HepG2 (cell line): ENCODE measurements around the gene TMEM154. TPM values are rescaled to one million over a fixed set of nuclear protein-coding genes. Genes with fewer than 3 reads are reported as not detected.

ENCODE experiments used
- ATAC-seq: fragments of 200-7000 bp; cut with Tn5 transposase; 3 replicates; pipeline ENCODE4 v1.9.1; 2020; ENCODE audit warnings: mild to moderate bottlenecking, moderate library complexity
- BruUV-seq: library from RNA; stranded (reverse); fragments of 400-500 nt; replicated peaks from 2 replicates; lab custom pipeline; 2021; lab: Mats Ljungman, UMichigan
- CTCF ChIA-PET: fragments of 300-600 bp; formaldehyde crosslinking; extraction: SDS; loops from one replicate; lab custom pipeline; 2021; ENCODE audit warnings: low total read pairs, inconsistent platforms, low intra/inter-chr PET ratio; lab: Yijun Ruan, JAX
- POLR2A ChIA-PET: fragments of 350-600 bp; sonication (Branson Sonifier 250); formaldehyde crosslinking; loops from one replicate; lab custom pipeline; 2020; ENCODE audit warnings: antibody characterized with exemption, inconsistent platforms; lab: Yijun Ruan, JAX
- DNase-seq: peaks from one replicate; pipeline ENCODE4 v3.0.0-alpha.2; 2015; ENCODE audit warnings: low spot score
- FAIRE-seq: peaks from 3 replicates; lab custom pipeline; 2011; peaks lifted over from hg19 to GRCh38; lab: Jason Lieb, UNC
- H2AFZ ChIP-seq: one replicate; pipeline ENCODE4 v1.6.1; 2011; ENCODE audit warnings: low read length, inconsistent platforms
- H3K27ac ChIP-seq: fragments of 300-600 bp; 3 replicates; pipeline ENCODE4 v1.8.0; 2011; ENCODE audit warnings: mixed run types, mild to moderate bottlenecking, mixed read lengths, low read length, inconsistent platforms; ENCODE audit not compliant: insufficient read depth; ENCODE audit errors: extremely low read length
- H3K27me3 ChIP-seq, 2 experiments: fragments of 200-600 bp in 1 of 2; 2 replicates in 1 of 2; 3 replicates in 1 of 2; pipeline versions ENCODE4 v1.6.0 to v1.8.0; 2011; ENCODE audit warnings: low read length in 2 of 2, mild to moderate bottlenecking in 2 of 2, moderate library complexity in 2 of 2, inconsistent platforms in 1 of 2; ENCODE audit not compliant: insufficient read depth in 2 of 2, control insufficient read depth in 1 of 2
- H3K36me3 ChIP-seq, 2 experiments: fragments of 200-600 bp in 1 of 2; replicated peaks in 1 of 2; 2 replicates in 1 of 2; 3 replicates in 1 of 2; pipeline versions ENCODE4 v1.5.1 to v1.8.0; 2011; ENCODE audit warnings: low read length in 2 of 2, inconsistent platforms in 1 of 2; ENCODE audit not compliant: insufficient read depth in 2 of 2, control insufficient read depth in 1 of 2
- H3K4me1 ChIP-seq: 2 replicates; pipeline ENCODE4 v1.5.1; 2012; ENCODE audit warnings: low read length, inconsistent platforms; ENCODE audit not compliant: insufficient read depth
- H3K4me2 ChIP-seq: 2 replicates; pipeline ENCODE4 v1.6.0; 2011; ENCODE audit warnings: low read depth, low read length, inconsistent platforms
- H3K4me3 ChIP-seq, 3 experiments: fragments of 200-600 bp in 1 of 3; sonication (generic), shearing (Covaris generic) in 1 of 3; replicated peaks in 1 of 3; 2 replicates each; pipeline ENCODE4 v1.5.1; 2011 to 2016; ENCODE audit warnings: low read length in 3 of 3, inconsistent platforms in 2 of 3, low read depth in 2 of 3, mild to moderate bottlenecking in 2 of 3, control low read depth in 1 of 3, mixed read lengths in 1 of 3; ENCODE audit not compliant: insufficient read depth in 1 of 3
- H3K79me2 ChIP-seq: one replicate; pipeline ENCODE4 v1.6.1; 2011; ENCODE audit warnings: low read length, inconsistent platforms; ENCODE audit not compliant: insufficient read depth
- H3K9ac ChIP-seq: 2 replicates; pipeline ENCODE4 v1.6.0; 2011; ENCODE audit warnings: mild to moderate bottlenecking, low read depth, low read length, inconsistent platforms; ENCODE audit not compliant: insufficient read depth
- H3K9me3 ChIP-seq: 2 replicates; pipeline ENCODE4 v1.5.1; 2012; ENCODE audit warnings: mild to moderate bottlenecking, low read length
- H4K20me1 ChIP-seq: 2 replicates; pipeline ENCODE4 v1.6.0; 2011; ENCODE audit warnings: inconsistent platforms, mild to moderate bottlenecking, low read length, moderate library complexity; ENCODE audit not compliant: insufficient read depth
- ARID2 ChIP-seq: sonication (generic); formaldehyde crosslinking; IDR thresholded peaks from 2 replicates; pipeline ENCODE4 v1.8.1; 2022; ENCODE audit warnings: mild to moderate bottlenecking, missing genetic modification reagents, borderline replicate concordance
- CENPT ChIP-seq: sonication (generic); formaldehyde crosslinking; IDR thresholded peaks from 2 replicates; pipeline ENCODE4 v1.8.0; 2022; ENCODE audit warnings: low read depth, mild to moderate bottlenecking, moderate library complexity, missing genetic modification reagents
- HMG20A ChIP-seq: IDR thresholded peaks from 2 replicates; pipeline ENCODE4 v1.6.1; 2016; ENCODE audit warnings: borderline replicate concordance
- KAT8 ChIP-seq: IDR thresholded peaks from 2 replicates; pipeline ENCODE4 v1.6.1; 2016; ENCODE audit warnings: missing genetic modification reagents, missing compliant biosample characterization
- KLF12 ChIP-seq: sonication (generic); formaldehyde crosslinking; IDR thresholded peaks from 2 replicates; pipeline ENCODE4 v1.4.0; 2020; ENCODE audit warnings: missing genetic modification reagents, borderline replicate concordance
- MED1 ChIP-seq: sonication (generic); formaldehyde crosslinking; IDR thresholded peaks from 2 replicates; pipeline ENCODE4 v1.4.0; 2020; ENCODE audit warnings: missing genetic modification reagents
- NFYC ChIP-seq: IDR thresholded peaks from 2 replicates; pipeline ENCODE4 v1.6.1; 2016; ENCODE audit warnings: missing genetic modification reagents, missing compliant biosample characterization
- NKX3-1 ChIP-seq: sonication (generic); formaldehyde crosslinking; IDR thresholded peaks from 2 replicates; pipeline ENCODE4 v1.5.0; 2020; ENCODE audit warnings: missing genetic modification reagents
- RARA ChIP-seq: IDR thresholded peaks from 2 replicates; pipeline ENCODE4 v1.6.1; 2016; ENCODE audit warnings: missing genetic modification reagents, missing compliant biosample characterization
- TARDBP ChIP-seq: sonication (generic); formaldehyde crosslinking; IDR thresholded peaks from 2 replicates; pipeline ENCODE4 v1.8.0; 2022; ENCODE audit warnings: mild to moderate bottlenecking, missing genetic modification reagents
- YEATS2 ChIP-seq: sonication (generic); formaldehyde crosslinking; IDR thresholded peaks from 2 replicates; pipeline ENCODE4 v1.4.0; 2020; ENCODE audit warnings: missing genetic modification reagents, borderline replicate concordance
- ZNF251 ChIP-seq: sonication (generic); formaldehyde crosslinking; IDR thresholded peaks from 2 replicates; pipeline ENCODE4 v1.9.0; 2021; ENCODE audit warnings: mild to moderate bottlenecking, missing genetic modification reagents
- ZNF670 ChIP-seq: sonication (generic); formaldehyde crosslinking; IDR thresholded peaks from 2 replicates; pipeline ENCODE4 v1.8.0; 2022; ENCODE audit warnings: mild to moderate bottlenecking, missing genetic modification reagents, borderline replicate concordance
- ZNF775 ChIP-seq: sonication (generic); formaldehyde crosslinking; IDR thresholded peaks from 2 replicates; pipeline ENCODE4 v1.4.0; 2020; ENCODE audit warnings: missing genetic modification reagents, mild to moderate bottlenecking, moderate library complexity, borderline replicate concordance
- ZNF839 ChIP-seq: sonication (generic); formaldehyde crosslinking; IDR thresholded peaks from 2 replicates; pipeline ENCODE4 v1.4.0; 2020; ENCODE audit warnings: missing genetic modification reagents, mild to moderate bottlenecking, borderline replicate concordance
- WGBS: methylation state at CpG from one replicate; pipeline ENCODE4 v1.1.6; 2017; ENCODE audit warnings: low lambda C conversion rate; 5-methylcytosine and 5-hydroxymethylcytosine counted together
- in situ Hi-C: cut with HindIII; loops from 2 replicates; pipeline ENCODE4 v1.10.0; 2017; ENCODE audit warnings: low pct_unique_long_range_greater_than_20kb; ENCODE audit not compliant: extremely low pct_ligation_motif_present
- intact Hi-C: fragments of 100-400 bp; cut with micrococcal nuclease; formaldehyde crosslinking; loops from one replicate; pipeline ENCODE4 v1.10.0; 2022; ENCODE audit not compliant: unreplicated experiment
- polyA plus RNA-seq, 8 experiments: library from polyadenylated mRNA; depleted of rRNA in 3 of 8; stranded (reverse) in 7 of 8; unstranded in 1 of 8; fragments of >200 nt; fragmentation: Illumina TruSeq in 4 of 8; extraction: Trizol in 4 of 8; gene quantifications; 2 replicates each; pipeline versions ENCODE4 v1.2.1 to v1.2.3, GENCODE V29; 2011 to 2016; ENCODE audit warnings: low read depth in 4 of 8, missing spikeins in 1 of 8, mixed read lengths in 1 of 8; ENCODE audit not compliant: insufficient read depth in 1 of 8
- total RNA-seq, 5 experiments: library from RNA; depleted of rRNA; stranded (reverse); fragments of >200 nt; fragmentation: Illumina TruSeq; extraction: Trizol; gene quantifications; 2 replicates each; pipeline ENCODE4 v1.2.3, GENCODE V29; 2016; ENCODE audit warnings: low read depth in 1 of 5
- TF ChIP-seq, protein P1 (sequence below): sonication (generic); formaldehyde crosslinking; conservative IDR thresholded peaks from 2 replicates; pipeline ENCODE4 v1.8.0; 2022; ENCODE audit warnings: low read depth, missing genetic modification reagents
- TF ChIP-seq, protein P2 (sequence below): IDR thresholded peaks from 2 replicates; pipeline ENCODE4 v1.6.1; 2016; ENCODE audit warnings: mild to moderate bottlenecking, missing biosample characterization, missing genetic modification reagents
- TF ChIP-seq, protein P3 (sequence below): sonication (generic); formaldehyde crosslinking; IDR thresholded peaks from 2 replicates; pipeline ENCODE4 v1.4.0; 2020; ENCODE audit warnings: missing genetic modification reagents, borderline replicate concordance

TMEM154 gene
- total and polyA plus RNA-seq, 2 of the 13 experiments (the other 11 are each of a cell fraction or from before 2014, with no cell fraction given) = 0.03 TPM; not detected in 1

DNA sequence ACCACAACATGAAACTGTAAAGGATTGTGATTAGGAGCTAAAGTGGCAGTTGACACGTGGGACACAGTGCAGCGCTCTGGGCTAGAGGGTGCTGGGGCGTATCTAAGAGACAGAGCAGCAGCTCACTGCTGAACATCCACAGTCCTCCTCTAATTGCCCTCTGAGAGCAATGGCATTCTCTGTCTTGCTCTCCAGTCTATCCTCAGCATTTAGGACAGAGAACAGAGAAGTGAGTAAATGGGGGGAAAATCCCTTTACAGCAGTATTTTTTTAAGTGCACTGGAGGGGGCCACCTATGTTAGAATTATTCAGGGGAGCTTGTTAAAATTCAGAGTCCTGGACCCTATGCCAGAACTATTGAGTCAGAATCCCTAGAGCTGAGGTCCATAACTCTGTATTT, 4.2 kb upstream of the TMEM154 start:
- intact Hi-C loops = no loop called here
- no peak for FAIRE-seq
- CTCF ChIA-PET = no interaction called here
- WGBS = 58% methylated on average over 3 of the region's 3 CpGs
- POLR2A ChIA-PET = no interaction called here
- no peak overlapping the region for H3K9ac ChIP-seq
- no peak overlapping the region for H3K27ac ChIP-seq
- no peak overlapping the region for H3K4me3 ChIP-seq
- H3K4me1 ChIP-seq = peaks cover 9% of the 10 kb centered on the region
- no peaks in the 10 kb centered on the region for H3K79me2 ChIP-seq
- no peak for TF ChIP-seq ZNF775 (CRISPR knock-in tag)
- TF ChIP-seq YEATS2 (CRISPR knock-in tag) = no peak
- no peak for TF ChIP-seq RARA
- no peak for TF ChIP-seq ZNF839
- TF ChIP-seq, protein P1, sequence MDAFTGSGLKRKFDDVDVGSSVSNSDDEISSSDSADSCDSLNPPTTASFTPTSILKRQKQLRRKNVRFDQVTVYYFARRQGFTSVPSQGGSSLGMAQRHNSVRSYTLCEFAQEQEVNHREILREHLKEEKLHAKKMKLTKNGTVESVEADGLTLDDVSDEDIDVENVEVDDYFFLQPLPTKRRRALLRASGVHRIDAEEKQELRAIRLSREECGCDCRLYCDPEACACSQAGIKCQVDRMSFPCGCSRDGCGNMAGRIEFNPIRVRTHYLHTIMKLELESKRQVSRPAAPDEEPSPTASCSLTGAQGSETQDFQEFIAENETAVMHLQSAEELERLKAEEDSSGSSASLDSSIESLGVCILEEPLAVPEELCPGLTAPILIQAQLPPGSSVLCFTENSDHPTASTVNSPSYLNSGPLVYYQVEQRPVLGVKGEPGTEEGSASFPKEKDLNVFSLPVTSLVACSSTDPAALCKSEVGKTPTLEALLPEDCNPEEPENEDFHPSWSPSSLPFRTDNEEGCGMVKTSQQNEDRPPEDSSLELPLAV (CRISPR knock-in tag) = no peak
- TF ChIP-seq ARID2 = no peak
- TF ChIP-seq, protein P2, sequence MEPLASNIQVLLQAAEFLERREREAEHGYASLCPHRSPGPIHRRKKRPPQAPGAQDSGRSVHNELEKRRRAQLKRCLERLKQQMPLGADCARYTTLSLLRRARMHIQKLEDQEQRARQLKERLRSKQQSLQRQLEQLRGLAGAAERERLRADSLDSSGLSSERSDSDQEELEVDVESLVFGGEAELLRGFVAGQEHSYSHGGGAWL (CRISPR knock-in tag) = no peak
- no peak for TF ChIP-seq NFYC (CRISPR knock-in tag)
- TF ChIP-seq MED1 (CRISPR knock-in tag) = no peak
- no peak for TF ChIP-seq TARDBP (CRISPR knock-in tag)
- TF ChIP-seq ZNF251 (CRISPR knock-in tag) = no peak
- TF ChIP-seq KLF12 = no peak
- no peak for TF ChIP-seq HMG20A
- TF ChIP-seq ZNF670 (CRISPR knock-in tag) = no peak
- TF ChIP-seq, protein P3, sequence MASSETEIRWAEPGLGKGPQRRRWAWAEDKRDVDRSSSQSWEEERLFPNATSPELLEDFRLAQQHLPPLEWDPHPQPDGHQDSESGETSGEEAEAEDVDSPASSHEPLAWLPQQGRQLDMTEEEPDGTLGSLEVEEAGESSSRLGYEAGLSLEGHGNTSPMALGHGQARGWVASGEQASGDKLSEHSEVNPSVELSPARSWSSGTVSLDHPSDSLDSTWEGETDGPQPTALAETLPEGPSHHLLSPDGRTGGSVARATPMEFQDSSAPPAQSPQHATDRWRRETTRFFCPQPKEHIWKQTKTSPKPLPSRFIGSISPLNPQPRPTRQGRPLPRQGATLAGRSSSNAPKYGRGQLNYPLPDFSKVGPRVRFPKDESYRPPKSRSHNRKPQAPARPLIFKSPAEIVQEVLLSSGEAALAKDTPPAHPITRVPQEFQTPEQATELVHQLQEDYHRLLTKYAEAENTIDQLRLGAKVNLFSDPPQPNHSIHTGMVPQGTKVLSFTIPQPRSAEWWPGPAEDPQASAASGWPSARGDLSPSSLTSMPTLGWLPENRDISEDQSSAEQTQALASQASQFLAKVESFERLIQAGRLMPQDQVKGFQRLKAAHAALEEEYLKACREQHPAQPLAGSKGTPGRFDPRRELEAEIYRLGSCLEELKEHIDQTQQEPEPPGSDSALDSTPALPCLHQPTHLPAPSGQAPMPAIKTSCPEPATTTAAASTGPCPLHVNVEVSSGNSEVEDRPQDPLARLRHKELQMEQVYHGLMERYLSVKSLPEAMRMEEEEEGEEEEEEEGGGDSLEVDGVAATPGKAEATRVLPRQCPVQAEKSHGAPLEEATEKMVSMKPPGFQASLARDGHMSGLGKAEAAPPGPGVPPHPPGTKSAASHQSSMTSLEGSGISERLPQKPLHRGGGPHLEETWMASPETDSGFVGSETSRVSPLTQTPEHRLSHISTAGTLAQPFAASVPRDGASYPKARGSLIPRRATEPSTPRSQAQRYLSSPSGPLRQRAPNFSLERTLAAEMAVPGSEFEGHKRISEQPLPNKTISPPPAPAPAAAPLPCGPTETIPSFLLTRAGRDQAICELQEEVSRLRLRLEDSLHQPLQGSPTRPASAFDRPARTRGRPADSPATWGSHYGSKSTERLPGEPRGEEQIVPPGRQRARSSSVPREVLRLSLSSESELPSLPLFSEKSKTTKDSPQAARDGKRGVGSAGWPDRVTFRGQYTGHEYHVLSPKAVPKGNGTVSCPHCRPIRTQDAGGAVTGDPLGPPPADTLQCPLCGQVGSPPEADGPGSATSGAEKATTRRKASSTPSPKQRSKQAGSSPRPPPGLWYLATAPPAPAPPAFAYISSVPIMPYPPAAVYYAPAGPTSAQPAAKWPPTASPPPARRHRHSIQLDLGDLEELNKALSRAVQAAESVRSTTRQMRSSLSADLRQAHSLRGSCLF (CRISPR knock-in tag) = no peak
- TF ChIP-seq CENPT (CRISPR knock-in tag) = no peak
- no peak for TF ChIP-seq KAT8 (CRISPR knock-in tag)
- no peak for TF ChIP-seq NKX3-1 (CRISPR knock-in tag)
- H3K36me3 ChIP-seq = no peaks in the 10 kb centered on the region
- ATAC-seq = no peak
- no peaks in the 10 kb centered on the region for H3K9me3 ChIP-seq
- no peaks in the 10 kb centered on the region for H4K20me1 ChIP-seq
- in situ Hi-C loops = no loop called here
- H2AFZ ChIP-seq = no peak overlapping the region
- H3K27me3 ChIP-seq = peaks cover 0 to 23% of the 10 kb centered on the region in 2 experiments; a peak in 4 of 5 replicates
- DNase-seq = no peak
- BruUV-seq = no TSS peak
- H3K4me2 ChIP-seq = no peak overlapping the region
